ENCODE results near the gene PLXNA3.

- TF ChIP-seq, protein P1, sequence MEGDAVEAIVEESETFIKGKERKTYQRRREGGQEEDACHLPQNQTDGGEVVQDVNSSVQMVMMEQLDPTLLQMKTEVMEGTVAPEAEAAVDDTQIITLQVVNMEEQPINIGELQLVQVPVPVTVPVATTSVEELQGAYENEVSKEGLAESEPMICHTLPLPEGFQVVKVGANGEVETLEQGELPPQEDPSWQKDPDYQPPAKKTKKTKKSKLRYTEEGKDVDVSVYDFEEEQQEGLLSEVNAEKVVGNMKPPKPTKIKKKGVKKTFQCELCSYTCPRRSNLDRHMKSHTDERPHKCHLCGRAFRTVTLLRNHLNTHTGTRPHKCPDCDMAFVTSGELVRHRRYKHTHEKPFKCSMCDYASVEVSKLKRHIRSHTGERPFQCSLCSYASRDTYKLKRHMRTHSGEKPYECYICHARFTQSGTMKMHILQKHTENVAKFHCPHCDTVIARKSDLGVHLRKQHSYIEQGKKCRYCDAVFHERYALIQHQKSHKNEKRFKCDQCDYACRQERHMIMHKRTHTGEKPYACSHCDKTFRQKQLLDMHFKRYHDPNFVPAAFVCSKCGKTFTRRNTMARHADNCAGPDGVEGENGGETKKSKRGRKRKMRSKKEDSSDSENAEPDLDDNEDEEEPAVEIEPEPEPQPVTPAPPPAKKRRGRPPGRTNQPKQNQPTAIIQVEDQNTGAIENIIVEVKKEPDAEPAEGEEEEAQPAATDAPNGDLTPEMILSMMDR (IDR thresholded peaks at IDR 0.05; ENCODE audit: low read depth, low read length): no peak
- TF ChIP-seq, protein P2, sequence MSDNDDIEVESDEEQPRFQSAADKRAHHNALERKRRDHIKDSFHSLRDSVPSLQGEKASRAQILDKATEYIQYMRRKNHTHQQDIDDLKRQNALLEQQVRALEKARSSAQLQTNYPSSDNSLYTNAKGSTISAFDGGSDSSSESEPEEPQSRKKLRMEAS (IDR thresholded peaks at IDR 0.05; ENCODE audit: low read depth, low read length): no peak
- TF ChIP-seq POLR2A (IDR thresholded peaks at IDR 0.05; ENCODE audit: extremely low read depth, insufficient read length) (no peak), MYC (IDR thresholded peaks at IDR 0.05; ENCODE audit: low read depth, low read length) (no peak)
Measured at GRCh38 chrX:154446430-154446829, 11.7 kb upstream of the PLXNA3 start.

Measured in NB4 (cell line).